B cell (primary cell): Measurements from ENCODE around the gene KLHL20. TPM values are rescaled to one million over a fixed set of nuclear protein-coding genes. Genes with fewer than 3 reads are reported as not detected.
A peak's percentile ranks its signal among the peaks of the same experiment; 100 is the strongest.
"Not testable (repeated sequence)": the region's sequence is repeated elsewhere in the genome, so short reads cannot be mapped to it uniquely, and the experiment has no call there.

Experiments
- ATAC-seq: fragments of 200-7000 bp; cut with Tn5 transposase; one replicate; pipeline ENCODE4 v1.10.0; 2021; ENCODE audit warnings: low read depth, mild to moderate bottlenecking, moderate number of reproducible peaks, moderate library complexity
- CTCF ChIA-PET: fragments of 350-600 bp; sonication (Branson Sonifier 250); formaldehyde crosslinking; loops from one replicate; lab custom pipeline; 2021; ENCODE audit warnings: antibody characterized with exemption, inconsistent platforms; lab: Charles Lee
- POLR2A ChIA-PET: fragments of 350-600 bp; sonication (Branson Sonifier 250); formaldehyde crosslinking; loops from one replicate; lab custom pipeline; 2021; ENCODE audit warnings: antibody characterized with exemption; lab: Charles Lee
- DNase-seq: peaks from one replicate; pipeline ENCODE4 v3.0.0; 2013
- H2AFZ ChIP-seq: 2 replicates; pipeline ENCODE4 v1.6.1; 2012; ENCODE audit warnings: mild to moderate bottlenecking, low read depth, low read length; ENCODE audit not compliant: insufficient read depth, poor library complexity, severe bottlenecking
- H3K27ac ChIP-seq, 2 donors: 1 replicate in 1 of 2; 2 replicates in 1 of 2; pipeline ENCODE4 v1.5.1; 2012 to 2013; ENCODE audit warnings: low read length in 2 of 2, mild to moderate bottlenecking in 2 of 2, moderate library complexity in 1 of 2
- H3K27me3 ChIP-seq, 4 experiments: fragments of 200-600 bp in 1 of 4; sonication (generic) in 1 of 4; replicated peaks in 1 of 4; 1 replicate in 2 of 4; 2 replicates in 2 of 4; pipeline versions ENCODE4 v1.6.1 to v1.7.0; 2013 to 2016; ENCODE audit warnings: low read length in 3 of 4, mild to moderate bottlenecking in 2 of 4, mixed read lengths in 1 of 4, moderate library complexity in 1 of 4; ENCODE audit not compliant: insufficient read depth in 4 of 4, control insufficient read depth in 3 of 4; ENCODE audit errors: control extremely low read depth in 1 of 4
- H3K36me3 ChIP-seq, 2 experiments: replicated peaks in 1 of 2; 1 replicate in 1 of 2; 2 replicates in 1 of 2; pipeline versions ENCODE4 v1.6.1 to v1.7.1; 2013; ENCODE audit warnings: low read length in 1 of 2; ENCODE audit not compliant: insufficient read depth in 2 of 2, control insufficient read depth in 1 of 2; ENCODE audit errors: control extremely low read depth in 1 of 2, extremely low read depth in 1 of 2
- H3K4me1 ChIP-seq, 2 donors: fragments of 200-600 bp in 1 of 2; sonication (generic) in 1 of 2; 1 replicate in 1 of 2; 2 replicates in 1 of 2; pipeline versions ENCODE4 v1.5.1 to v1.6.1; 2013 to 2017; ENCODE audit warnings: low read length in 2 of 2; ENCODE audit not compliant: control insufficient read depth in 2 of 2, insufficient read depth in 2 of 2
- H3K4me2 ChIP-seq: replicated peaks from 2 replicates; pipeline ENCODE3; 2012; ENCODE audit warnings: mild to moderate bottlenecking, low read depth, low read length; ENCODE audit not compliant: poor library complexity, severe bottlenecking
- H3K4me3 ChIP-seq, 5 experiments: fragments of 200-600 bp in 1 of 5; sonication (generic) in 1 of 5; 1 replicate in 3 of 5; 2 replicates in 2 of 5; pipeline versions ENCODE4 v1.5.1 to v1.7.0; 2011 to 2016; ENCODE audit warnings: low read length in 4 of 5, mild to moderate bottlenecking in 4 of 5, low read depth in 2 of 5, control low read depth in 1 of 5, moderate library complexity in 1 of 5; ENCODE audit not compliant: insufficient read depth in 1 of 5; ENCODE audit errors: control extremely low read depth in 1 of 5, extremely low read depth in 1 of 5
- H3K79me2 ChIP-seq: fragments of 200-600 bp; sonication (generic); one replicate; pipeline ENCODE4 v1.6.0; 2016; ENCODE audit warnings: low read length; ENCODE audit not compliant: control insufficient read depth, insufficient read depth
- H3K9ac ChIP-seq: fragments of 200-600 bp; sonication (generic); 2 replicates; pipeline ENCODE4 v1.6.1; 2017; ENCODE audit warnings: mild to moderate bottlenecking, low read length, moderate library complexity
- H3K9me3 ChIP-seq, 3 donors: one replicate each; pipeline versions ENCODE4 v1.6.1 to v1.7.1; 2013; ENCODE audit warnings: low read length in 2 of 3; ENCODE audit not compliant: control insufficient read depth in 2 of 3, insufficient read depth in 1 of 3; ENCODE audit errors: control extremely low read depth in 1 of 3
- H4K20me1 ChIP-seq: 2 replicates; pipeline ENCODE4 v1.6.0; 2012; ENCODE audit warnings: mild to moderate bottlenecking, low read length; ENCODE audit not compliant: insufficient read depth, control insufficient read depth, poor library complexity, severe bottlenecking
- H3K27ac Mint-ChIP-seq: one replicate; pipeline ENCODE4 v1.8.0; 2021; ENCODE audit warnings: mixed read lengths
- H3K27me3 Mint-ChIP-seq: one replicate; pipeline ENCODE4 v1.8.0; 2021; ENCODE audit warnings: mixed read lengths
- H3K4me1 Mint-ChIP-seq: one replicate; pipeline ENCODE4 v1.8.0; 2021; ENCODE audit warnings: mixed read lengths
- H3K4me3 Mint-ChIP-seq: one replicate; pipeline ENCODE4 v1.8.0; 2021; ENCODE audit warnings: mixed read lengths
- H3K9me3 Mint-ChIP-seq: one replicate; pipeline ENCODE4 v1.8.0; 2022; ENCODE audit warnings: mixed read lengths; ENCODE audit not compliant: insufficient read depth
- CTCF ChIP-seq: fragments of 200-600 bp; IDR thresholded peaks from one replicate; pipeline ENCODE4 v1.8.0; 2022; ENCODE audit warnings: antibody characterized with exemption, mild to moderate bottlenecking
- EZH2 ChIP-seq: IDR thresholded peaks from 2 replicates; pipeline ENCODE4 v1.6.1; 2012; ENCODE audit warnings: borderline replicate concordance, low read depth, mild to moderate bottlenecking, moderate library complexity, low read length; ENCODE audit not compliant: insufficient read depth, poor library complexity, severe bottlenecking
- WGBS: methylation state at CpG from one replicate; pipeline ENCODE4 v1.1.5; 2013; ENCODE audit warnings: missing lambda C conversion rate; ENCODE audit not compliant: insufficient coverage; 5-methylcytosine and 5-hydroxymethylcytosine counted together
- intact Hi-C: fragments of 100-400 bp; cut with micrococcal nuclease; formaldehyde crosslinking; loops from one replicate; pipeline ENCODE4 v1.10.0; 2022
- polyA plus RNA-seq: library from polyadenylated mRNA; depleted of rRNA; stranded (reverse); fragments of >200 nt; gene quantifications from 2 replicates; pipeline ENCODE4 v1.2.3, GENCODE V29; 2012
- total RNA-seq, 2 donors: library from RNA; stranded (reverse); fragments of 120-200 nt in 1 of 2; gene quantifications; 1 replicate in 1 of 2; 2 replicates in 1 of 2; pipeline versions ENCODE4 v1.2.3 to v1.2.4, GENCODE V29; 2013 to 2022

Gene KLHL20
- total and polyA plus RNA-seq, 2 donors (not counting 1 experiment from before 2014, with no cell fraction given): 8.9 to 32.2 TPM

- Mint-ChIP-seq H3K27me3 (peaks cover 46% of the 10 kb centered on the region), H3K4me3 (peak within 1 kb of the TSS; percentile 24), H3K27ac (no peak within 1 kb of the TSS), H3K4me1 (peaks cover 13% of the 10 kb centered on the region), H3K9me3 (no peaks in the 10 kb centered on the region)
- H4K20me1 ChIP-seq: no peaks in the 10 kb centered on the region
- no peak within 1 kb of the TSS for H2AFZ ChIP-seq
- DNase-seq (peak; percentile 3), ATAC-seq (no peak)
- H3K4me3 ChIP-seq: no peak within 1 kb of the TSS
- intact Hi-C loops: no loop called here
- H3K4me2 ChIP-seq: peak within 1 kb of the TSS; percentile 49
- TF ChIP-seq CTCF (no peak), EZH2 (no peak)
- H3K4me1 ChIP-seq: peaks cover 6 to 7% of the 10 kb centered on the region in 2 donors
- H3K9ac ChIP-seq: no peak within 1 kb of the TSS
- WGBS: 9% methylated on average over 21 of the region's 33 CpGs
- H3K79me2 ChIP-seq: no peaks in the 10 kb centered on the region
- H3K9me3 ChIP-seq: no peaks in the 10 kb centered on the region
- no peaks in the 10 kb centered on the region for H3K36me3 ChIP-seq
- no peak within 1 kb of the TSS for H3K27ac ChIP-seq
- ChIA-PET CTCF (no interaction called here), POLR2A (no interaction called here)
- H3K27me3 ChIP-seq: peaks cover 0 to 23% (median 15%) of the 10 kb centered on the region in 4 experiments
Observed at GRCh38 chr1:173669491-173669941, 45.3 kb upstream of the KLHL20 start, which contains the start of gene ANKRD45. Gene ANKRD45, minus strand, starts transcription at chr1:173669851. Its CDS starts 10,433 bp downstream, at chr1:173659418.

GRCh38 chr1:173674496-173674895, 40.3 kb upstream of the KLHL20 start:
- H3K4me1 Mint-ChIP-seq, H3K36me3 ChIP-seq, CTCF ChIA-PET, DNase-seq, H3K27ac ChIP-seq, H3K9me3 Mint-ChIP-seq, H4K20me1 ChIP-seq, POLR2A ChIA-PET, H3K4me3 Mint-ChIP-seq, H3K4me3 ChIP-seq, H3K4me2 ChIP-seq, H3K9ac ChIP-seq, H3K4me1 ChIP-seq, ATAC-seq, H3K79me2 ChIP-seq, H3K9me3 ChIP-seq, H2AFZ ChIP-seq, intact Hi-C loops, H3K27ac Mint-ChIP-seq: not testable (repeated sequence)
- WGBS: 100% methylated on average over 2 of the region's 2 CpGs
- peaks cover 35% of the 10 kb centered on the region for H3K27me3 Mint-ChIP-seq
- H3K27me3 ChIP-seq: peaks cover 0 to 12% (median 10%) of the 10 kb centered on the region in 4 experiments

- peaks cover 11% of the 10 kb centered on the region for H3K9me3 Mint-ChIP-seq
- CTCF ChIA-PET, H2AFZ ChIP-seq, H3K4me3 ChIP-seq, H3K4me3 Mint-ChIP-seq, H3K9me3 ChIP-seq, DNase-seq, H3K36me3 ChIP-seq, intact Hi-C loops, ATAC-seq, H3K4me1 ChIP-seq, H4K20me1 ChIP-seq, H3K27me3 ChIP-seq, H3K27ac Mint-ChIP-seq, H3K27ac ChIP-seq, H3K9ac ChIP-seq, H3K4me1 Mint-ChIP-seq, H3K79me2 ChIP-seq, POLR2A ChIA-PET, H3K4me2 ChIP-seq: not testable (repeated sequence)
- no CpG with 5 or more reads among the region's 5 CpGs for WGBS
- H3K27me3 Mint-ChIP-seq: peaks cover 21% of the 10 kb centered on the region
Observed at GRCh38 chr1:173680152-173680551, 34.6 kb upstream of the KLHL20 start.
